Mesodermal cell (in vitro differentiated cells): ENCODE data around the gene KRTAP2-2.

Experiments
- H3K27ac ChIP-seq: 2 replicates; pipeline ENCODE4 v1.7.0; 2013; ENCODE audit warnings: mild to moderate bottlenecking, low read depth, low read length, moderate library complexity; ENCODE audit not compliant: severe bottlenecking
- H3K36me3 ChIP-seq: 2 replicates; pipeline ENCODE4 v1.7.1; 2013; ENCODE audit warnings: mild to moderate bottlenecking, low read length, moderate library complexity; ENCODE audit not compliant: control insufficient read depth, insufficient read depth
- H3K4me1 ChIP-seq: one replicate; pipeline ENCODE4 v1.7.1; 2013; ENCODE audit warnings: mild to moderate bottlenecking, low read length; ENCODE audit not compliant: insufficient read depth, control insufficient read depth, poor library complexity, severe bottlenecking
- H3K4me3 ChIP-seq: 2 replicates; pipeline ENCODE4 v1.7.0; 2013; ENCODE audit warnings: low read length, control low read depth, mild to moderate bottlenecking; ENCODE audit not compliant: insufficient read depth, poor library complexity, severe bottlenecking; ENCODE audit errors: extremely low read depth
- H3K9me3 ChIP-seq: 2 replicates; pipeline ENCODE4 v1.7.1; 2013; ENCODE audit warnings: mild to moderate bottlenecking, low read length, moderate library complexity; ENCODE audit not compliant: control insufficient read depth
- WGBS, 2 experiments: methylation state at CpG; one replicate each; pipeline ENCODE4 v1.1.5; 2013; ENCODE audit warnings: missing lambda C conversion rate in 2 of 2; ENCODE audit not compliant: insufficient coverage in 2 of 2; 5-methylcytosine and 5-hydroxymethylcytosine counted together

The KRTAP2-2 gene

GRCh38 chr17:41008811-41009210, 46.2 kb downstream of the KRTAP2-2 start, which contains the start of gene KRTAP3-1:
KRTAP3-1 (minus strand) TSS chr17:41009128; CDS start chr17:41009074, 54 bp downstream.
- Histone ChIP-seq H3K9me3 (no peaks in the 10 kb centered on the region), H3K4me1 (peaks cover 11% of the 10 kb centered on the region), H3K36me3 (no peaks in the 10 kb centered on the region), H3K27ac (no peak within 1 kb of the TSS), H3K4me3 (no peak within 1 kb of the TSS)
- WGBS, 2 experiments = 85 to 87% methylated on average over 4 to 6 of the region's 8 CpGs
